ENCODE results near the gene BRINP1.
A peak's percentile ranks its signal among the peaks of the same experiment; 100 is the strongest.

The BRINP1 gene

DNA sequence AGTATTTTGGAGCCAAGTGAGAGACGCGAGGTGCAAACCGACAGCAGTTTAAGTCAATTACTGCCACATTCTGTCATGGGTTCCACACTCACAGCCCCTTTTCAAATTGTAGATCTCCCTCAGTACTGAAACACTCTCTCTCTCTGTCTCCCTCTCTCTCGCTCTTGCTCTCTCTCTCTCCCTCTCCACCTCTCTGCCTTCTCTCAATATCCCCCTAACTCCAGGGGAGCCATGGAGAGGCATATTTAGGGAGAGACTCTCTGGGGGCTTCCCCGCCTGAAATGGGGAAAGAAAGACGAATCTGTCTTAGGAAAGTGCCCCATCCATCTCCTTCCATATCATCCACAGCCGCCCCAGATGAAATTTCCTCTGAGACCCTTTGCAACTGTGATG lies 1.6 kb downstream of the BRINP1 start:
- H3K27ac ChIP-seq = no peak overlapping the region
- no peak for TF ChIP-seq ZFX (IDR thresholded peaks at IDR 0.05; ENCODE audit: borderline replicate concordance)
- TF ChIP-seq, protein P1, sequence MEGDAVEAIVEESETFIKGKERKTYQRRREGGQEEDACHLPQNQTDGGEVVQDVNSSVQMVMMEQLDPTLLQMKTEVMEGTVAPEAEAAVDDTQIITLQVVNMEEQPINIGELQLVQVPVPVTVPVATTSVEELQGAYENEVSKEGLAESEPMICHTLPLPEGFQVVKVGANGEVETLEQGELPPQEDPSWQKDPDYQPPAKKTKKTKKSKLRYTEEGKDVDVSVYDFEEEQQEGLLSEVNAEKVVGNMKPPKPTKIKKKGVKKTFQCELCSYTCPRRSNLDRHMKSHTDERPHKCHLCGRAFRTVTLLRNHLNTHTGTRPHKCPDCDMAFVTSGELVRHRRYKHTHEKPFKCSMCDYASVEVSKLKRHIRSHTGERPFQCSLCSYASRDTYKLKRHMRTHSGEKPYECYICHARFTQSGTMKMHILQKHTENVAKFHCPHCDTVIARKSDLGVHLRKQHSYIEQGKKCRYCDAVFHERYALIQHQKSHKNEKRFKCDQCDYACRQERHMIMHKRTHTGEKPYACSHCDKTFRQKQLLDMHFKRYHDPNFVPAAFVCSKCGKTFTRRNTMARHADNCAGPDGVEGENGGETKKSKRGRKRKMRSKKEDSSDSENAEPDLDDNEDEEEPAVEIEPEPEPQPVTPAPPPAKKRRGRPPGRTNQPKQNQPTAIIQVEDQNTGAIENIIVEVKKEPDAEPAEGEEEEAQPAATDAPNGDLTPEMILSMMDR (IDR thresholded peaks at IDR 0.05) = no peak

DNA sequence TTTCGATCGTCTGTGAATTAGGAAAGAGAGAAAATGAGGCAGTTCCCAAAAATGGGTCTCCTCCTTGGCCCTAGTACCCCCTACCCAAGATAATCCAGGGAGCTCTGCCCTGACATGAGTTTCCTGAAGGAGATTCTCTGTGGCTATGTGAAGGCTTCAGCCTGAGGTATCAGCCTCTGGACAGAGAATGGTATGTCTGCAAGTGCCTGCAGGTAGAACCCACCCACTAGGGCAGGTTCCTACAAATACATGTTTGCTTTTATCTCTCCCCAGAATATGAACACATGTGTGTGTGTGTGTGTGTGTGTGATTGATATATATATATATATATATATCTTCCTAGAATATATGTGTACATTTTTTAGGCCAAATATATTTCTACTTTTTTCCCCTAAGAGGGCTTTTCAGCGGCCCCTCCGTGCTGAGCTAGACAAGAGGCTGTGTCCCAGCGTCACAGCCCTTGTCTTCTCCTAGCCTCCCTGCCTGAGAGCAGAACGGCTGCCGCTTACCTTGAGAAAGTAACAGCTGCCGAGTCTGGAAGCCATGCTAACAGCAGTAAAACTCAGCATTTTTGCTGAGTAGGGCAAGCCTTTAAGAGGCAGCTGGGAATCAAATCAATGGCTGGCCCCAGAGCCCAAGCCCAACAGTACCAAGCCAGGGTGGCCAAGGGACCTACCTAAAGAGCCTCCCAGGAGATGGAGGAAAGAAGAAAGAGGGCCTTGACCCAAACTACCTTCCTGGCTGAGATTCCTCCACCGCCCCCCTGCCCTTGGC lies 2.1 kb downstream of the BRINP1 start:
- H3K27ac ChIP-seq = no peak overlapping the region
- TF ChIP-seq ZFX (IDR thresholded peaks at IDR 0.05; ENCODE audit: borderline replicate concordance) = no peak
- TF ChIP-seq, protein P1 (IDR thresholded peaks at IDR 0.05) = no peak

DNA sequence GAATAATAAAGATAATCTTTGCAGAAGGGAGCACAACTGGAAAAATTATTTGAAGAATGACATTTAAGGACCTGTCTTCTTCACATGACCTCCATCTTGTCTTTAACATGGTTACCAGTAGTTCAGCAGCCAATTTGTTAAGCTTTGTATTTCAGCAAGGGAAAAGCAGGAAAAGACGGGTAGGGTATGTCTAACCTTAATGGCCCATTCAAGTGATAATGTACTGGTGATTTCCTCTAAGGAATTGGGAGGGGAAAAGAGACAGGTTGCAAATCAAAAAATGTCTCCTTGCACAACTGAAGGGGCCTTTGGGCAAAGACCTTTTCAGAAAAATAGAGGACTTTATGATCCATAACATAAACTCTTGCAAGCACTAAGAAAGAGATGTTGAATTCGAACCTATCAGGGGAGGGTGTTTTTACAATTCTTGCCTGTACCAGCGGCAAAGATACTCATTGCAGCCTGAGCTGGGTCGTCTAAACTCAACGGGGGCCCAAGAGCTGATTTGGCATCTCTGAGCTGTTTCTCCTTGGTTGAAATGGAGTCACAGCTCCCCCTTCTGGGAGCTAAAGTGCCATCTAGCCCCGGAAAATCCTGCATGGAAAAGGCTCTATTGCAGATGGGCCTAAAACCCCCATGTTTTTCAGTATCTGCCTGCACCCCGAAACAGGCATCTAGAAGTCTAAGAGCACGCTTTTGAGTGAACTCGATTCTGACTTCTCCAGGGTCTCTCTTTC lies 3.8 kb downstream of the BRINP1 start:
- TF ChIP-seq ZFX (IDR thresholded peaks at IDR 0.05; ENCODE audit: borderline replicate concordance) = no peak
- TF ChIP-seq, protein P1 (IDR thresholded peaks at IDR 0.05) = peak; percentile 66
- no peak overlapping the region for H3K27ac ChIP-seq

DNA sequence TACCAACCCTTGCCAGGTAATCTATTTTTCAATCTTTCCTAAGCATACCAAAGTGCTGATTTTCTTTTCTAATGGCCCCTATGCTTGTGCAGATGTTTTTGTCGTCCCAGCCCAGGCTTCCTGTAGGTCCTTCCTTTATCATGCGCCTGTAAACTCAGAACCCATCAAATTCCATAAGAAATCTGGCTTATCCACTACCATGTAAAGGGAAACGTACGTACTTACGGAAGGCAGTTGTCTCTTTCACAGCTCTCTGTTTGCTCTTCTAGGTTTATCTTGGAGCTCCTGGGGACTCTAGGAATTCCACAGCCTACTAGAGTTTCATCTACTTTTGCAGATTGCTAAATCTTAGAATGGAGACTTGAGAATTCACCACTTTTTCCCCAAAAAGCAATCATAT lies 9.0 kb downstream of the BRINP1 start:
- TF ChIP-seq, protein P1 (IDR thresholded peaks at IDR 0.05) = no peak
- TF ChIP-seq ZFX (IDR thresholded peaks at IDR 0.05; ENCODE audit: borderline replicate concordance) = no peak

DNA sequence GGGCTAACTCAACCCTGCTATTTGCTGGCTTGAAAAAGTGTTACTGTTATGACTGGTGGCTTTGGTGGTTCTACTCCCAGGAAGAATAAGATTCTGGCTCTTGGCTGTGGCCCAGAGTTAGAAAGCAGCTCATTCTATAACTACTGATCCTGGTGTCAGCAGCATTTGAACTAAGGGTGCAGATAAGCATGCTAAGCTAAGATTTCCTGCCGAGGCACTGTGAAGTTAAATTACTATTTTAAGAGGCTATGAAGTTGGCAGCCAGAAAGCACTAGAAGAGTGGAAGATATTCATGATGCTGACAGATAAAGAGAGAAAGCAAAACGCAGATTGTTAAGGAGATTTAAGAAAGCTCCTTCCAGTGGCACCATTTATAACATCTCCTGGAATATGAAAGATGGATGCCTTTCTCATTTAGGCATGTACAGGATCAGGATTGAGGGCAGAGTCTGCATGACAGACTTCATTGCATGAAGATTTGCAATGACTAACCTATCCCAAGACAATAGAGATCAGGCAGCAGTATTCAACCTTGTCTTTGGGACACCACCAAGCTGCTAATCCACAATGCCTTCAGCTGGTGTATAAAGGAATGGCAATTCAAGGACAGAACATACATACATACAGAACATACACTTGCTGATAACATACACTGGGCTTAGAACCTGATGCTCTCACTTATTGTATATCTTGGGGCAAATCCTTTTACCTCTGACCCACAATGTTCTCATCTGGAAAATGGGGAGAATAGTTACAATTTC lies 11.7 kb downstream of the BRINP1 start:
- TF ChIP-seq, protein P1 (IDR thresholded peaks at IDR 0.05) = no peak
- no peak for TF ChIP-seq ZFX (IDR thresholded peaks at IDR 0.05; ENCODE audit: borderline replicate concordance)
- H3K27ac ChIP-seq = no peak overlapping the region

More for the DNA sequence above, 9.0 kb downstream of the BRINP1 start:
- H3K27ac ChIP-seq = no peak overlapping the region

DNA sequence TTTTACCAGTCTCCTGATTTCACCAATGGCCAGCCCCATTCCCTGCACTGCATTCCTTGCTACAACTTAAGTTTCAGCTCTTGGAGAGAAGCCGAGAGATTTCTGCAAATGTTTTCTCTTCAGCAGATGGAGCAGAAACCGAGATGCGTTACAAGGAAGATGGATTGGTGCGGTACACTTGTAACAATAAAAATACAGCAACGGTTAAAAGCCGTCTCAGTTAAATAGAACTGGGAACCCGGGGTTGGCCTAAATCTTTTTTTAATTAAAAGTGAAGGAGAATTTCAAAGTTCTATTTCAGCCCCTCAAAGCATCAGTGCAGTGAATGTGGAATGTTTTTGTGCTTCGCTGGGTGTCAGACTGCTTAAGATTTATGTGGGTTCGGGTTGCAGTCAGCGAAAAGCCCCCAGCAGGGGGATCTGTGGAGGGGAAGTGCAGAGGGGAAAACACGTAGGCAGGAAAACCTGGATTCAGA lies 19.8 kb downstream of the BRINP1 start:
- H3K27ac ChIP-seq = no peak overlapping the region
- TF ChIP-seq, protein P1 (IDR thresholded peaks at IDR 0.05) = no peak
- TF ChIP-seq ZFX (IDR thresholded peaks at IDR 0.05; ENCODE audit: borderline replicate concordance) = no peak
